AG09319 (cell line): ENCODE measurements around the gene HBS1L.

Experiments used
- DNase-seq: peaks from one replicate; pipeline ENCODE4 v3.0.0-alpha.2; 2010; ENCODE audit warnings: low read depth; ENCODE audit errors: extremely low read depth
- TF ChIP-seq, protein P1 (sequence below): IDR thresholded peaks from 2 replicates; pipeline ENCODE4 v1.5.1; 2011; ENCODE audit warnings: low read depth, mild to moderate bottlenecking, inconsistent platforms, low read length, moderate library complexity

Gene HBS1L

DNA sequence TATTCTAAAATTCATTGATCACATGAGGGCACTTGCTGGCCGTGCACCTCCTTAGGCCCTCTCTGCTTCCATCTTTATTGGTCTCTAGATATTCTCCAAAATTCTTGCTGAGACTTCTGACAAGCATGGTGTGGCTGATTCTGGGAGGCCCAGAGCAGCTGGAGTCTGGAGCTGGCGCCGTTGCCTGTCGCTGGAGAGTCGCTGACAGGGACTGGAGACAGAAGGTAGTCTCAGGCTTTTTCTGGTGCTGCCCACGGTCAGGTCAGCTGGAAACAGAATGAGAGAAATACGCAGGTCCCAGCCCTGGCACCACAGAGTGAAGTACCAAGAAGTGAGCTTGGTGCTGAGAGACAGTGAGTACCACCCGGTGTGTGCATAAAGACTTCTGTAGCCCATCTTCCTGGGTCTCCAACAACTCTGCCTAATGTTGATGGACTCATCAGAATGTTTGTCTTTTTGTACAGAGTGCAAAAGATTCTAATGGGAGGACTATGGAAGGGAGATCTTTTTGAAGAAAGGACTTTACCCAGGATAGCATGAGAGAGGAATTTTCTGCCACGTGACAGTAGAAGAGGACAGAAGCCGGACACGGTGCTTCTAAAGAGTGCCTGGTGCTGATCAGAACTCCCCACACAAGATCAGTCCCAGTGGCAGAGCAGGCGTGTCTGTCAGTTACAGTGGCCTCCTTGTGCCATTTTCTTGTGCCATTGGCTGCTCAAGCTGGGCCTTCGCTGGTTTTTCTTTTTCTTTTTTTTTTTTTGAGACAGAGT is 102.9 kb downstream of the HBS1L start:
- TF ChIP-seq, protein P1, sequence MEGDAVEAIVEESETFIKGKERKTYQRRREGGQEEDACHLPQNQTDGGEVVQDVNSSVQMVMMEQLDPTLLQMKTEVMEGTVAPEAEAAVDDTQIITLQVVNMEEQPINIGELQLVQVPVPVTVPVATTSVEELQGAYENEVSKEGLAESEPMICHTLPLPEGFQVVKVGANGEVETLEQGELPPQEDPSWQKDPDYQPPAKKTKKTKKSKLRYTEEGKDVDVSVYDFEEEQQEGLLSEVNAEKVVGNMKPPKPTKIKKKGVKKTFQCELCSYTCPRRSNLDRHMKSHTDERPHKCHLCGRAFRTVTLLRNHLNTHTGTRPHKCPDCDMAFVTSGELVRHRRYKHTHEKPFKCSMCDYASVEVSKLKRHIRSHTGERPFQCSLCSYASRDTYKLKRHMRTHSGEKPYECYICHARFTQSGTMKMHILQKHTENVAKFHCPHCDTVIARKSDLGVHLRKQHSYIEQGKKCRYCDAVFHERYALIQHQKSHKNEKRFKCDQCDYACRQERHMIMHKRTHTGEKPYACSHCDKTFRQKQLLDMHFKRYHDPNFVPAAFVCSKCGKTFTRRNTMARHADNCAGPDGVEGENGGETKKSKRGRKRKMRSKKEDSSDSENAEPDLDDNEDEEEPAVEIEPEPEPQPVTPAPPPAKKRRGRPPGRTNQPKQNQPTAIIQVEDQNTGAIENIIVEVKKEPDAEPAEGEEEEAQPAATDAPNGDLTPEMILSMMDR: no peak
- DNase-seq: no peak

DNA sequence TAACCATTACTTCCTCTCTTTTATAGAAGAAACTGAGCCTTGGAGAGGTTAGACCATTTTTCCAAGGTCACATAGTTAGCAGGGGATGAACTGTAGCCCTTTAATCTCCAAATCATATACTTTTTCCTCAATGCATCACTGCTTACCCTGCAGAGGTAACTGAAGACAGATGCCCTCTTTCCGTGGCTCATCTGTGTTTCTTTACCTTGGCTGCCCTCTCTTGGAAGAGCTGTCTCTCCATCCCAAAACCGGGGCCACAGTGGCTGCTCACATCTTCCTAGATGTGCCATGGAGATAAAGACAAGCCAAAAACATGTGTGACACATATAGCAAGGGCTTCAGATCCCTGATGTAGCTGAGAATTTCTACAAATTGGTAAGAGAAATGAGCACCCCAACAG is 104.1 kb downstream of the HBS1L start:
- DNase-seq: no peak
- TF ChIP-seq, protein P1: no peak

DNA sequence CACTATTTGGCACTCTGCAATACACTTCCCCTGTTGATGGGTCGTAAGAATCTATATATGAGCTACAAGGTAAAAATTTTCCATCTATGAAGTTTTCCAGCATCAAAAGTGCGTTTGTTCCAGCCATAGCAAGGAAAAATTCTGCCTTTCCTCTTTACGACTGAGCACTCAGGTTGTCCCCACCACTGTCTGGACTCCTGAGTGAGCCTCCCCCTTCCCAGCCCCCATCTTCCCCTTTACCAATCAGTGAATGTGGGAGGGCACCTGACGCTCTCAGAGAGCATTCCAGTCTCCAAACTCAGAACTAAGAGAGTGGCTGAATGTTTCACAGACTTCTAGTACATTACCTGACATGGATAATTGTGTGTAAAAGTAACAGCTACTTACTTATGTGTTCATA is 104.7 kb downstream of the HBS1L start, which contains the start of gene ALDH8A1:
Gene ALDH8A1, minus strand, starts transcription at position 175 of the 400 bp plus-strand sequence. Its CDS starts 48 bp downstream, at position 127.
- DNase-seq: no peak
- TF ChIP-seq, protein P1: no peak

DNA sequence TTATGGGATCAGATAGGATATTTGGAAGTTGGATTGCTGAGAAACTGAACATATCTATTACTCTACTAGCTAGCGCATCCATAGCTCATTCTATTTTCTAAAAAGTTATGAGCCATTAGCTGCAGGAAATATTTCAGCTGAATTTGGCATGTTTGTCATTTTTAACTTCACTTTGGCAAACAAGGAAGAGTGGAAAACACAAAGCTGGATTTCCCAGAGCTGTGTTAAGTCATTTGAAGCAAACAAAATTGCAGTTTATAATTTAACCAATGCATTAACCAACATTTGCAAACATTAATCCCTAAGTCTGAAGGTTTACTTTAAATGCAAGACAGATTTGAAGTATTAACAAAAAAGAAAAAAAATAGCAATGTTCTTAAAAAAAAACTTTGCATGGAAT is 105.9 kb downstream of the HBS1L start:
- TF ChIP-seq, protein P1: no peak
- DNase-seq: no peak

DNA sequence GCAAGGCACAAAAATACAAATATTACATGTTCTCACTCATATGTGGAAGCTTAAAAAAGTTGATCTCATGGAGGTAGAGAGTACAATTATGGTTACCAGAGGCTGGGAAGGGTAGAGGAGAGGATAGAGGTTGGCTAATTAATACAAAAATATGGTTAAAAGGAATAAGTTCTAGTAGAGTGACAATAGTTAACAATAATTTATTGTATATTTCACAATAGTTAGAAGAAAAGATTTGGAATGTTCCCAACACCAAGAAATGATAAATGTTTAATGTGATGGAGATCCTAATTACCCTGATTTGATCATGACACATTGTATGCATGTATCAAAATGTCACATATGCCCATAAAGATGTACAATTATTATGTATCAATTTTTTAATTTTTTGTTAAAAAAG is 106.5 kb downstream of the HBS1L start:
- TF ChIP-seq, protein P1: no peak
- no peak for DNase-seq

DNA sequence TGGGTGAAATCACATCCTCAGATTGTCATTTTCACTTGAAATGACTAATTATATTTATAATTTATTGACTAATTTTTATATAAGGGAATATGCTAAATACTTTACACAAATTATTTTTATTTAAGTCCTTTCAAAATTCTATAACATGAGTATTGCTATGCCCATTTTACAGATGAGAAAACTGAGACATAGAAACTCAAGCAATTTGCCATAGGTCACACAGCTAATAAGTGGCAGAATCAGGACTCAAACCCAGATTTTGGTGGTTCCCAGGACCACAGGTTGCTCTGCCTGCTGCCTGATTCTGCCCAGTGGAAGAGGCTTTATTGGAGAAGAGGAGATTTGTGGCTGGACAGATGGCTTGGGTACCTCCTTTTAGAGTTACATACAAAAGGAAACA is 109.6 kb downstream of the HBS1L start:
- TF ChIP-seq, protein P1: no peak
- DNase-seq: no peak

DNA sequence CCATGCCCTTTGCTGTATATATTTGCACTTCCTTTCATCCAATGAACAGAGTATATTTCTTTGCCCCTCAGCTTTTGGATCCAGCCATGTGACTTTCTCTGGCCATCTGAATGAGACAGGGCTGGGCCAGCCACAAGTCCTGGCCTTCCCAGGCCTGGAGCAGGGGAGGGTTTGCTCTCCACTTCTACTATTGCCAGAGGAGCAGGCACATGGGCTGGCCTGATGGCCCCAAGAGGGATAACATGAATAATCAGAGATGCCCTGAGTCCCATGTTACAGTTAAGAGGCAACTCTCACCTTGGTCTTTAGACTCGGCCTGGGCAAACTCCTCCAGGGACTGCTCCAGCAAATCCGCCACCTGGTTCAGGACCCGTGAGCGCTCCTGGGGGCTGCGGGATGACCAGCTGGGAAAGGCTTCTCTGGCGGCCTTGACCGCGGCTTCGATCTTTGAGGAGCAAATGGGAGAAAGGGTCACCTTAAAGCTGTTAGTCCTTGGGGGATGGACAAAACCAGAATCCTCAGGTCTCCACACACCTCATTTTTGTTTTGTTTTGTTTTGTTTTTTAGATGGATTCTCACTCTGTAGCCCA is 111.0 kb downstream of the HBS1L start:
- TF ChIP-seq, protein P1: no peak
- DNase-seq: no peak
